ENCODE data around the gene SLIT1. TPM values are rescaled to one million over a fixed set of nuclear protein-coding genes. Genes with fewer than 3 reads are reported as not detected.
A peak's percentile ranks its signal among the peaks of the same experiment; 100 is the strongest.

SLIT1 gene
- 0.24 and 0.51 TPM in 2 replicates for total RNA-seq

- ATAC-seq (ENCODE audit: low read depth): no peak
- CTCF ChIA-PET: no interaction called here
These were observed at the start of gene SLIT1 for GRCh38 chr10:97185326-97186058. Gene SLIT1, minus strand, starts transcription at chr10:97185959. Its CDS starts 285 bp downstream, at chr10:97185674.

GRCh38 chr10:97235353-97235752 is 49.6 kb upstream of the SLIT1 start:
- peaks cover 38% of the 10 kb centered on the region for H3K36me3 Mint-ChIP-seq (ENCODE audit: low read depth)
- DNase-seq (no peak), ATAC-seq (ENCODE audit: low read depth) (no peak)
- TF ChIP-seq CTCF (IDR thresholded peaks at IDR 0.05): no peak
- H3K27me3 Mint-ChIP-seq: no peaks in the 10 kb centered on the region
- intact Hi-C loops (cut with micrococcal nuclease): no loop called here
- peaks cover 3% of the 10 kb centered on the region for H3K4me1 Mint-ChIP-seq
- CTCF ChIA-PET: interaction anchor here (1.0 to 2.1 kb wide), 5 partner anchors 25 to 198 kb away, joined by 3 to 17 read pairs (median 4); no protein-coding TSS in a partner anchor
- POLR2A ChIA-PET: no interaction called here
- no peak overlapping the region for H3K27ac Mint-ChIP-seq
- H3K9me3 Mint-ChIP-seq: no peaks in the 10 kb centered on the region
- H3K4me3 Mint-ChIP-seq: no peak overlapping the region

More at GRCh38 chr10:97185326-97186058, at the start of gene SLIT1:
- H3K4me1 Mint-ChIP-seq: peaks cover 11% of the 10 kb centered on the region
- intact Hi-C loops (cut with micrococcal nuclease): no loop called here
- H3K27me3 Mint-ChIP-seq: peaks cover 62% of the 10 kb centered on the region
- POLR2A ChIA-PET: no interaction called here
- H3K27ac Mint-ChIP-seq: no peak within 1 kb of the TSS
- no peak for TF ChIP-seq CTCF (IDR thresholded peaks at IDR 0.05)
- no peaks in the 10 kb centered on the region for H3K36me3 Mint-ChIP-seq (ENCODE audit: low read depth)
- DNase-seq: no peak
- H3K9me3 Mint-ChIP-seq: no peaks in the 10 kb centered on the region
- H3K4me3 Mint-ChIP-seq: peak within 1 kb of the TSS; percentile 50

- Mint-ChIP-seq H3K9me3 (no peaks in the 10 kb centered on the region), H3K27ac (no peak overlapping the region), H3K4me3 (no peak overlapping the region), H3K27me3 (no peaks in the 10 kb centered on the region), H3K36me3 (ENCODE audit: low read depth) (peaks cover 44% of the 10 kb centered on the region), H3K4me1 (peaks cover 3% of the 10 kb centered on the region)
- DNase-seq (no peak), ATAC-seq (ENCODE audit: low read depth) (no peak)
- intact Hi-C loops (cut with micrococcal nuclease): loop anchor here (1.0 kb wide), 2 partner anchors 24 to 161 kb away; no protein-coding TSS in a partner anchor
- ChIA-PET POLR2A (no interaction called here), CTCF (interaction anchor here (1.5 to 2.5 kb wide), 5 partner anchors 24 to 197 kb away, joined by 3 to 17 read pairs (median 5); no protein-coding TSS in a partner anchor)
- TF ChIP-seq CTCF (IDR thresholded peaks at IDR 0.05): no peak
These were observed 48.6 kb upstream of the SLIT1 start for GRCh38 chr10:97234400-97234799.

GRCh38 chr10:97230146-97230545 is 44.4 kb upstream of the SLIT1 start:
- Mint-ChIP-seq H3K9me3 (no peaks in the 10 kb centered on the region), H3K36me3 (ENCODE audit: low read depth) (peaks cover 74% of the 10 kb centered on the region), H3K4me3 (no peak overlapping the region), H3K27me3 (no peaks in the 10 kb centered on the region), H3K27ac (no peak overlapping the region), H3K4me1 (no peaks in the 10 kb centered on the region)
- CTCF ChIA-PET: no interaction called here
- POLR2A ChIA-PET: no interaction called here
- DNase-seq (no peak), ATAC-seq (ENCODE audit: low read depth) (no peak)
- TF ChIP-seq CTCF (IDR thresholded peaks at IDR 0.05): no peak
- intact Hi-C loops (cut with micrococcal nuclease): no loop called here

GRCh38 chr10:97229322-97230015 is 43.7 kb upstream of the SLIT1 start:
- TF ChIP-seq CTCF (IDR thresholded peaks at IDR 0.05): no peak
- Mint-ChIP-seq H3K36me3 (ENCODE audit: low read depth) (peaks cover 75% of the 10 kb centered on the region), H3K27me3 (no peaks in the 10 kb centered on the region), H3K4me3 (no peak overlapping the region), H3K4me1 (no peaks in the 10 kb centered on the region), H3K27ac (no peak overlapping the region), H3K9me3 (no peaks in the 10 kb centered on the region)
- DNase-seq (no peak), ATAC-seq (ENCODE audit: low read depth) (no peak)
- POLR2A ChIA-PET: no interaction called here
- intact Hi-C loops (cut with micrococcal nuclease): no loop called here
- CTCF ChIA-PET: no interaction called here

Measured in activated B cell treated with CpG ODN at 0.5 μM for 24 hours (primary cell).